Measurements from ENCODE around the gene TGM3.

The TGM3 gene

GRCh38 chr20:2368621-2369020, 72.8 kb downstream of the TGM3 start:
- TF ChIP-seq CTCF (conservative IDR thresholded peaks at IDR 0.05; ENCODE audit: low read depth, low read length), result no peak
- no peak for DNase-seq (ENCODE audit: low read depth)
- no peak overlapping the region for H3K4me3 ChIP-seq (ENCODE audit: low read length)

DNA sequence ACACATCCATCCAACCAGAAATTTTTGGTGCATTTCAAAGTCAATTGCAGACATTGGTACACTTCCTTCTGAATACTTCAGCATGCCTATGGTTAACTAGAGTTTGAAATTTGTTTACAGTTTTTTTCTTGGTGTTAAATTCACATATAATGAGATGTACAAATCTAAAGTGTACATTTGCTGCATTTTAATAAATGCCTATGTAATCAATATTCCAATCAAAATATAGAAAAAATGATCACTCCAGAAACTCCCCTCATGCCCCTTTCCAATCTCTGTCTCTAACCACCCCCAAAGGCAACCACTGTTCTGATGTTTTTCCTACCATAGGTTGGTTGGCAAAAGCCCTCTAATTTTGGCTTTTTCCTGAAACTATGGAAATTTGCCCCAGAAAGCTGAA, 77.3 kb downstream of the TGM3 start:
- no peak for TF ChIP-seq CTCF (conservative IDR thresholded peaks at IDR 0.05; ENCODE audit: low read depth, low read length)
- H3K4me3 ChIP-seq (ENCODE audit: low read length), result no peak overlapping the region
- no peak for DNase-seq (ENCODE audit: low read depth)

DNA sequence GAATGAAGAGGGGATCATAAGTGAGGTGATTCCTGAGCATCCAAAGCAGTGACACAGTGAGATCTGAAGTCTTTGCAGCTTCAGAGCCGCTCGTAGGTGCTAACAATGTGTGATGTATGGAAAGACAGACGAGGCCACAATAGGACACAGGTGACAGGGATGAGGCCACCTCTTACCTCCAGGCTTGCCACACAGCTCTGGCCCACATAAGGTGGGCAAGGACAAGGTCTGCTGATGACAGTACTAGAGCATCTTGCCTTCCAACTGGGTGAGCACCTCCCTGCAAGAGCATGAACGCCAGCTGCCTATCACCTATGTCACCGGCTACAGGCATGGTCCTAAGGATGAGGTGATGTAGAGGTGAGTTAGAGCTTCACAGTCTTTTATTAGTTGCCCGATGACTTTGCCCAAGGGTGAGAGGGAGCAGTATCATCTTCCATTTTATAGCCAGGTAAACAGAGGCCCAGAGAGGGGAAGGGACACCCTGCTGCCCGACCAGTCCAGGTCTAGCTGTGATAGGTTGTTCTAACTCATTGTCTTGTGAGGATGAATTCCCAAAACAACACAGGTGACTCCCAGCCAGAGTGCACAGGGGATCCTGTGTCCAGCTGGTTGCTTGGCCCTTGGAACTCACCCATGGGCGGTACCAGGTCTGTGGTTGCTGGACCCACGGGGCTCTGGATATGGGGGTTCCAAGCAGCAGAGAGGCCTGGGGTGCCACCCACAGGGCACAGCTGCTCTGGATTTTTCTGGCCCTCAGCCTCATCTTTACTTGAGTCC, 78.7 kb downstream of the TGM3 start:
- TF ChIP-seq CTCF (conservative IDR thresholded peaks at IDR 0.05; ENCODE audit: low read depth, low read length), result no peak
- no peak for DNase-seq (ENCODE audit: low read depth)
- H3K4me3 ChIP-seq (ENCODE audit: low read length), result no peak overlapping the region

DNA sequence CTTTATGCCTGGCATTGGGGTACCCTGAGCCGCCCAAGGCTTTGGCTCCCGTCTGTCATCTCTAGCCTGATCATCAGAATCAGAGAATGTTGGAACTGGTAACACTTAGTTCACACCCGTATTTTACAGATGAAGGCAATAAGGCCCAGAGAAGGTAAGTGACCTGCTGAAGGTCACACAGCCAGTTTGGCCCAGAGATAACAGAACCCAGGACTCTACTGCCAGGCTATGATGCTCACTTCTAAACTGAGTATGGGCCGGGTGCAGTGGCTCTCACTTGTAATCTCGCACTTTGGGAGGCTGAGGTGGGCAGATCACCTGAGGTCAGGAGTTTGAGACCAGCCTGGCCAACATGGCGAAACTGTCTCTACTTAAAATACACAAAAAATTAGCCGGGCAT, 83.1 kb downstream of the TGM3 start:
- TF ChIP-seq CTCF (conservative IDR thresholded peaks at IDR 0.05; ENCODE audit: low read depth, low read length), result no peak
- no peak overlapping the region for H3K4me3 ChIP-seq (ENCODE audit: low read length)
- no peak for DNase-seq (ENCODE audit: low read depth)

DNA sequence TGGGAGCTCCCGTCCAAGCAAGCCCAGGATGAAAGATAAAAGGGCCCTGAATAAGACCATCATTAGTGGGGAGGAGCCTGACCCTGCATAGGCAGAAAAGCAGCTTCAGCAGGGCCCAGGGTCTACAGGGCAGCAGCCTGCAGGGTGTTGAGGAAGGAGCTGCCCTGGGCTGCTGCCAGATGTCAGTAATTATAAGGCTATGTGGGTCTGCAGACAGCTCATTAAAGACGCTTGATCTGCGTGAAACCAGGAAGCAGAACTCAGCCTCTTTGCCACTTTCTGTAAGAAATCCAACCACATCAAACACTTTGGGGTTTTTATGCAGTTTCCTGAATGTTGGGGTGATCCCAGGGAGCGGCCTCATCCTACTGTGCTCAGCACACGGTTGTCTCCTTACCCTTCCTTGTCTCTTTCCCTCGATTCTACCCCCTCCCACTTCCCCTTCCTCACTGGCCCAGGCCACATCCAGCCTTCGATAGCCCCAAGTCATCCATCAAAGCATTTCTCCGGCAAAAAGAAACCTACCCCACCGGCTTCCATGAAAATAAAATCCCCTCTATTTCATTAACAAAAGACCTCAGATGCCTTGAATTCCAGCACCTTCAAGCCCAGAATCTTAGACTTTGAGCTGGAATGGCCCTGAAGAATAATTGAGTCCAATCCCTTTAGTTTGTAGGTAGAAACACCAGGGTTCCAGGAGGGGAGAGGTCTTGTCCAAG, 83.9 kb downstream of the TGM3 start:
- no peak for TF ChIP-seq CTCF (conservative IDR thresholded peaks at IDR 0.05; ENCODE audit: low read depth, low read length)
- H3K4me3 ChIP-seq (ENCODE audit: low read length), result no peak overlapping the region
- DNase-seq (ENCODE audit: low read depth), result no peak

GRCh38 chr20:2380601-2381000, 84.8 kb downstream of the TGM3 start, which contains the start of gene TGM6:
Gene TGM6, plus strand, starts transcription at chr20:2380901. Its CDS starts 68 bp downstream, at chr20:2380969.
- no peak for TF ChIP-seq CTCF (conservative IDR thresholded peaks at IDR 0.05; ENCODE audit: low read depth, low read length)
- DNase-seq (ENCODE audit: low read depth), result no peak
- no peak within 1 kb of the TSS for H3K4me3 ChIP-seq (ENCODE audit: low read length)

DNA sequence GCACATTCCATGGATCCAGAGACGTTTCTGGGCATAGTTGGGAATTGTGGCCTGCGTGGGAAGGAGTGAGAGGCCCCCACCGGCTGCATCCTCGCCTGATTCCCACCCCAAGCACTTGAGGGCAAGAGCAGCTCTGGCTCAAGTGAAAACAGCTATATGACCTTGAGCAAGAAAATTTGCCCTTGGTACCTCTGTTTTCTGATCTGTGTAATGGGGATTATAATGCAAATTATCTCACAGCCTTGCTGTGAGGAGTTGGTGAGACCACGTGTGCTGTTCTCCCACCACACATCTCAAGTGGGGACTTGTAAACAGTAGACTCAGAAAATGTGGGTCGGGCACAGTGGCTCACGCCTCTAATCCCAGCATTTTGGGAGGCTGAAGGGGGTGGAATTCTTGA, 85.5 kb downstream of the TGM3 start:
- H3K4me3 ChIP-seq (ENCODE audit: low read length), result no peak overlapping the region
- DNase-seq (ENCODE audit: low read depth), result no peak
- no peak for TF ChIP-seq CTCF (conservative IDR thresholded peaks at IDR 0.05; ENCODE audit: low read depth, low read length)

Measured in retinal pigment epithelial cell (primary cell).